ENCODE data around the gene DAAM1.

The DAAM1 gene

DNA sequence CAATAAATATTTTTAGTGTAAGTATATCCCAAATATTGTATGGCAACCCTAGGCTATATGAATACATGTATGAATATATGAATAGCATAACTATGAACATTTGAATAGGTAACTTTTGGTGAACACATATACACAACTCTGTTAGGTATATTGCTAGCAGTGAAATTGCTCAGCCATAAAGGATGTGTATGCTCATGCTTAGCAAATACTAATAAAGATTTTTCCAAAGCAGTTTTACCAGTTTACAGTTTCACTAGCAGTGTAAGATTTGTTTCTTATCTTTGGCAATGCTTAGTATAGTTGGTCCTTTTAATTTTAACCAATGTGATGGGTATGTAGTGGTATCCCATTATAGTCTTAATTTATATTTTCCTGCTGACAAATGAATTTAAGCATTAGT lies 5.3 kb upstream of the DAAM1 start:
- TF ChIP-seq Cebpa-rat (IDR thresholded peaks at IDR 0.05) = no peak
- no peak overlapping the region for H3K4me2 ChIP-seq
- peaks cover 0 to 9% (median 7%) of the 10 kb centered on the region in 10 experiments; a peak in 7 of 20 replicates for H3K4me1 ChIP-seq
- H3K27ac ChIP-seq = no peak overlapping the region
- no peaks in the 10 kb centered on the region for H3K36me3 ChIP-seq
- no peak overlapping the region for H3K4me3 ChIP-seq
- H3K9ac ChIP-seq = no peak overlapping the region
- H3K9me3 ChIP-seq (replicated peaks in 1 of 11) = no peaks in the 10 kb centered on the region
- peaks cover 9 to 22% (median 12%) of the 10 kb centered on the region in 11 experiments; a peak in 15 of 22 replicates for H3K27me3 ChIP-seq
- H4K20me1 ChIP-seq = no peaks in the 10 kb centered on the region

DNA sequence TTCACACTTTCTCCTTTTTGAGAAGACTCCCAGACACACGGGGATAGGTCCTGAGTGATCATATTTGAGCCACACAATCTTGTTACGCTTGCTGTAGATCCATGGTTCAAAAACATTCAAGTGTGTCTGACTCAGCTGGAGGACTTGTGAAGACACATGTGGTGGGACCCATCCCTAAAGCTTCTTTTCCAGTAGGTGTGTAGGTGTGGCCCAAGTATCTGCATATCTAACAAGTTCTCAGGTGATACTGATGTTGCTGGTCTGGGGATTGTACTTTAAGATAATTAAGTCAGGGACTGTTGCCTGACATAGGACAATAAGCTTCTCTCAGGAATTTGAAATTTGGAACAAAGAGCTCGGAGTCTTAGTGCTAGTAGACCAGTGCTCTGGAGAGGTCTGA lies 4.1 kb upstream of the DAAM1 start:
- H3K4me3 ChIP-seq = no peak overlapping the region
- no peaks in the 10 kb centered on the region for H3K9me3 ChIP-seq (replicated peaks in 1 of 11)
- H3K36me3 ChIP-seq = no peaks in the 10 kb centered on the region
- TF ChIP-seq Cebpa-rat (IDR thresholded peaks at IDR 0.05) = no peak
- H3K27me3 ChIP-seq = peaks cover 9 to 22% (median 12%) of the 10 kb centered on the region in 11 experiments; a peak in 15 of 22 replicates
- no peak overlapping the region for H3K4me2 ChIP-seq
- H3K27ac ChIP-seq = no peak overlapping the region
- H3K9ac ChIP-seq = no peak overlapping the region
- peaks cover 0 to 9% (median 7%) of the 10 kb centered on the region in 10 experiments; a peak in 7 of 20 replicates for H3K4me1 ChIP-seq
- peaks cover 0 to 8% (median 1%) of the 10 kb centered on the region in 11 experiments; a peak in 8 of 22 replicates for H4K20me1 ChIP-seq

DNA sequence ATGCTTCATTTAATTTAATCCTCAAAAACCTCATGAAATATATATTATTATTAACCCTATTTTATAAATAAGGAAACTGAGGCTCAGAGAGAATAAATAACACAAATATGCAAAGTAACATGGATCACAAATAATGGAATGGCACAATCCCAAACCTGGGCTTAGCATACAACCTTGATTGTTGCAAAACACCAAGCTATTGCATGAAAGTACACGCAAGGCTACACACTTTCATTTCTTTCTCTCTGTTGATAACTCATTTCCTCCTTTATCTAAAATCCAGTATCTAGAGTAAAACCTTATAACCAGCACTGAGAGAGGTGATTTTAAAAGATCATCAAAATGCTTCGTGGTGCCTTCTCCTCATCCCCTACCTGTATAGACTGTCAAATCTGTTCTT lies 2.8 kb upstream of the DAAM1 start:
- no peak overlapping the region for H3K9ac ChIP-seq
- no peak overlapping the region for H3K4me2 ChIP-seq
- H3K27me3 ChIP-seq = peaks cover 9 to 22% (median 12%) of the 10 kb centered on the region in 11 experiments; a peak in 15 of 22 replicates
- no peak overlapping the region for H3K27ac ChIP-seq
- H3K9me3 ChIP-seq (replicated peaks in 1 of 11) = no peaks in the 10 kb centered on the region
- peaks cover 0 to 19% (median 5%) of the 10 kb centered on the region in 11 experiments; a peak in 9 of 22 replicates for H4K20me1 ChIP-seq
- H3K4me1 ChIP-seq = peaks cover 5 to 22% (median 14%) of the 10 kb centered on the region in 10 experiments
- no peaks in the 10 kb centered on the region for H3K36me3 ChIP-seq
- no peak overlapping the region for H3K4me3 ChIP-seq
- TF ChIP-seq Cebpa-rat (IDR thresholded peaks at IDR 0.05) = no peak

DNA sequence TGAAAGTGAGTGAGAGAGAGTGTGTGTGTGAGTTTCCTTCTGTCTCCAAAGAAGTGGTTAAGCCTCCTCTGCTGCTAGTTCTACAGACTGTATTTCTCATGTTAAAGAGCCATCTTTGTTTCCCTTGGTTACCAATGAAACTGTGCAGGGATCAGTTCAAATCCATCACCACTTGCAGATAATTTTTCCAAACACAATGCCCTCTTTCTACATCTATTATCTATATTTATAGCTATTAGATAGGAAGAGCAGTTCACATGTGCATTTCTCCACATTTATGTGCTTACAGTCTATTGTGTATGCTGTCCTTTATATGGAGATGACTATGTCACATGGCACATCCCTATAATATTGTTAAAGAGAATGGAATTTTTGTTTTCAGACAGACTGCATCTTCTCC lies 2.2 kb upstream of the DAAM1 start:
- TF ChIP-seq Cebpa-rat (IDR thresholded peaks at IDR 0.05) = no peak
- Histone ChIP-seq H3K27ac (no peak overlapping the region), H3K4me3 (no peak overlapping the region), H3K9ac (no peak overlapping the region), H3K9me3 (replicated peaks in 1 of 11) (no peaks in the 10 kb centered on the region), H3K4me2 (no peak overlapping the region), H4K20me1 (peaks cover 0 to 26% (median 5%) of the 10 kb centered on the region in 11 experiments; a peak in 9 of 22 replicates), H3K4me1 (peaks cover 9 to 27% (median 18%) of the 10 kb centered on the region in 10 experiments), H3K27me3 (peaks cover 9 to 22% (median 12%) of the 10 kb centered on the region in 11 experiments; a peak in 15 of 22 replicates), H3K36me3 (no peaks in the 10 kb centered on the region)

DNA sequence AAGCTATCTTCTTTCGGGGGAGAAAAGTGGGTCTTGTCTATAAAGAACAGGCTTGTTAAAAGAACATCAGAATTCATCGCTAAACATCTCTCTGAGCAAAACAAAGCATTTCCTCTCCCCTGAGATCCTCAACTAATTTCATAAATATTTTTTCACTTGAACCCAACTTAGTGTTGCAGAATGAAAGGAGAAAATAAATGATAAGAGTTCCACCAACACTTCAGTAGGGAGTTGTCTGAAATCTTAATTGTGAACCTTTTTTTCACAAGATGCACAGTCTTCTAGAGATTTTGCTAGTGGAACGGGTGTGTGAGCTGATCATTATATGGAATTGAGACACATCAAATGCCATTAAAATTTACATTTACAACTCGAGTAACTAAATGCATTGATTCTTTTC lies 1.3 kb upstream of the DAAM1 start:
- Histone ChIP-seq H3K4me2 (peak overlapping the region in 10 of 11 experiments; percentile 88 to 97 (median 94); a peak in 19 of 22 replicates), H3K9me3 (replicated peaks in 1 of 11) (no peaks in the 10 kb centered on the region), H3K4me1 (peaks cover 9 to 27% (median 18%) of the 10 kb centered on the region in 10 experiments), H3K9ac (peak overlapping the region in 1 of 11 experiments; percentile 80; a peak in 2 of 22 replicates), H3K36me3 (no peaks in the 10 kb centered on the region), H4K20me1 (peaks cover 0 to 34% (median 5%) of the 10 kb centered on the region in 11 experiments; a peak in 9 of 22 replicates), H3K27ac (no peak overlapping the region), H3K27me3 (peaks cover 9 to 22% (median 12%) of the 10 kb centered on the region in 11 experiments; a peak in 15 of 22 replicates), H3K4me3 (peak overlapping the region in 3 of 10 experiments; percentile 82 to 92 (median 89); a peak in 2 of 20 replicates)
- TF ChIP-seq Cebpa-rat (IDR thresholded peaks at IDR 0.05) = no peak

DNA sequence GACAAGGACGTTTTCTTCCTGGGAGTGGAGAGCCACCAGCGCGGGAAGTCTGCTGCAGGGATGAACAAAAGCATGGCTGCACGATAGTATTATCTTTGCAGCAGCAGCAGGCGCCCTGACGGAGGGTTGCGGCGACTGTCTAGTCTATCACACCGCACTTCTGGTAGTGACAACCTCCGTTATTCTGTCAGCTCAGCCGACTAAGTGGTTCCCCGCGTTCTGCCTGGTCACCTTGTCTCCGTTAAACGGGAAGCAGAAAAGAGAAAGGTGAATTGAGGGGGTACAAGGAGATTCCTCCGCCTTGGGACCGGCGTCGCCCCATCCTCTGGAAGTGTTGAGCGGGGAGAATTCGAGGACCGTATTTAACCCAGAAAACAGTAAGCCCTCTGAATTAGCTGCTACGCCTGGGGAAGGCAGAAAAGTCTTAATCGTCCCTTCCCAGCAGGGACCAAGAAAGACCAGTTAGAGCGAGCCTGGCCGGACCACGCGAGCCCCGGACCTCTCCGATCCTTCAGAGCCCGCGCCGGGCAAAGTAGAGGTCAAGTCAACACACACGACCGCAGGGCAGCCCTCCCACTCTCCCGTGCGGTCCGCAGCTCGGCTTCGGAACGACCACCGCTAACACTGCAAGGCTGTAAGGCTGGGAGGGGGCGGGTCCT lies 536 bp upstream of the DAAM1 start:
- no peaks in the 10 kb centered on the region for H3K36me3 ChIP-seq
- H4K20me1 ChIP-seq = peaks cover 0 to 40% (median 5%) of the 10 kb centered on the region in 11 experiments; a peak in 9 of 22 replicates
- TF ChIP-seq Cebpa-rat (IDR thresholded peaks at IDR 0.05) = no peak
- peak overlapping the region; percentile 88 to 97 (median 93) for H3K4me2 ChIP-seq
- peaks cover 9 to 22% (median 12%) of the 10 kb centered on the region in 11 experiments; a peak in 15 of 22 replicates for H3K27me3 ChIP-seq
- H3K4me1 ChIP-seq = peaks cover 9 to 29% (median 18%) of the 10 kb centered on the region in 10 experiments
- peak overlapping the region; percentile 67 to 80 (median 74); a peak in 21 of 22 replicates for H3K9ac ChIP-seq
- H3K4me3 ChIP-seq = peak overlapping the region; percentile 81 to 95 (median 91)
- peak overlapping the region in 6 of 11 experiments; percentile 5 to 54 (median 44); a peak in 8 of 22 replicates for H3K27ac ChIP-seq
- no peaks in the 10 kb centered on the region for H3K9me3 ChIP-seq (replicated peaks in 1 of 11)

DNA sequence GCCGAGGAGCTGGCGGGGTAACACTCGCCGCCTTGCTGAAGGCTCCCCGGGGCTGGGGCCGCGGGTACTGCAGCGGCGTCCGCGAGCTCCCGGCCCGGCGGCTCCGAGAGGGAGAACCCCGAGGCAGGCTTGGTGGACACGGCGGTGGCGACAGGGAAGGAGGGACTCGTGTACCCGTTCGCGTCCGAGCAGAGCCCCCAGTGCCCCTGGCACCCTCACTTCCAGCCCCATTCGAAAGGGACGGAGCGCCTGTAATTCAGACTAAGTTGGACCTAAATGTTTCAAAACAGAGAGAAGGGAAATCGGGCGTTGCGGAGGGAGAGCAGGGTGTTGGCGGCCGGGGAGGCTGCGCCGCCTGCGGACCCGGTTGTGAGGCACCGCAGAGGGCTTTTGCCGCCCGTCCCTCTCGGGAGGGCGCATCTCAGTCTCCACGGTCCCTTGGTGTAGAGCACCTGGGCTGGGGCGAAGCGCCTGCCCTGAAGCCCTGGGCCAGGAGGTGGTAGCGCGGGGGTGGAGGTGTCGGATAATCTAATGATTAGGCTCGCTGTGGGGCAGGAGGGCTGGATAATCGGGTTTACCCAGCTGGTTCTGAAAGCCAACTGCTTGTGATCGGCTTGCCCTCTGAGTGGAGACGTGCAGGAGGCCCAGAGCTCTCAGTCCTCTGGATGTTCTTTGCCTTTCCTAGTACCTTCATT lies 771 bp downstream of the DAAM1 start:
- Histone ChIP-seq H3K9ac (peak overlapping the region; percentile 74 to 92 (median 82)), H3K27me3 (peaks cover 9 to 22% (median 12%) of the 10 kb centered on the region in 11 experiments; a peak in 15 of 22 replicates), H3K4me1 (peaks cover 9 to 29% (median 18%) of the 10 kb centered on the region in 10 experiments), H3K27ac (peak overlapping the region; percentile 21 to 77 (median 63); a peak in 21 of 22 replicates), H3K4me3 (peak overlapping the region; percentile 81 to 95 (median 91)), H3K36me3 (no peaks in the 10 kb centered on the region), H3K9me3 (replicated peaks in 1 of 11) (no peaks in the 10 kb centered on the region), H4K20me1 (peaks cover 0 to 52% (median 5%) of the 10 kb centered on the region in 11 experiments; a peak in 9 of 22 replicates), H3K4me2 (peak overlapping the region; percentile 95 to 100 (median 99))
- no peak for TF ChIP-seq Cebpa-rat (IDR thresholded peaks at IDR 0.05)

DNA sequence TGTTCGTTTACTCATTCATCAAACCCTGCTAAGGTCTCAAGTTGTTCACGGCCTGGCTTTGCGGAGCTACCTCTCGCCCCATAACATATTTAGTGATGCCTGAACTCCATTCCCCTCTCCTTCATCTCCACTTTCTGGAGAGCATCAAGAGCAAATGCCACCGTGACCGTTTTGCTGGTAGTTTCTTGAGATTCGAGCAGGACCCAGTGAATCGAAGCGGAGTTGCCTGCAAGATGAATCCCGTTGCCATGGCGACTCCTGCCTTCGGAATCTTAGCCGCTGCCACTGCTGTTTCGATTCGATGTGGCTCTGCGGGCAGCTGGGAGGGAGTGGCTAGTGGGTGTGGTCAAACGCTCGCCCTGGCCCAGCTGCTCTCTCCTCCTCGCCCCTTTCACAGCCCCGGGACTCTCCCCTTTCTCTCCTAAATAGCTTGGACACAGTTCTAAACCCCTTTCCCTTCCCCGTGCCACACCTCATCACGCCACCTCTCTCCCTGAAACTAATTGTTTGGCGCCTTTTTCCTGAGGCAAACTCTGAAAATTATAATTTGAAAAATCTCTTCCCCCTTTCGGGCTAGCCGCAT lies 1.4 kb downstream of the DAAM1 start:
- H3K4me1 ChIP-seq = peaks cover 9 to 29% (median 18%) of the 10 kb centered on the region in 10 experiments
- TF ChIP-seq Cebpa-rat (IDR thresholded peaks at IDR 0.05) = no peak
- H3K9me3 ChIP-seq (replicated peaks in 1 of 11) = no peaks in the 10 kb centered on the region
- no peaks in the 10 kb centered on the region for H3K36me3 ChIP-seq
- peak overlapping the region in 9 of 11 experiments; percentile 41 to 77 (median 63); a peak in 13 of 22 replicates for H3K27ac ChIP-seq
- peak overlapping the region; percentile 81 to 95 (median 91) for H3K4me3 ChIP-seq
- H3K9ac ChIP-seq = peak overlapping the region; percentile 74 to 92 (median 82)
- peaks cover 9 to 22% (median 12%) of the 10 kb centered on the region in 11 experiments; a peak in 15 of 22 replicates for H3K27me3 ChIP-seq
- H4K20me1 ChIP-seq = peaks cover 0 to 52% (median 5%) of the 10 kb centered on the region in 11 experiments; a peak in 9 of 22 replicates
- peak overlapping the region; percentile 95 to 100 (median 99) for H3K4me2 ChIP-seq
